Raji (cell line): ENCODE data around the gene OR52R1.

Experiments
- POLR2A ChIP-seq: IDR thresholded peaks from 2 replicates; pipeline ENCODE4 v1.6.1; 2011; ENCODE audit warnings: low read depth, low read length, control low read depth; ENCODE audit not compliant: insufficient read depth

Gene OR52R1

GRCh38 chr11:4804280-4804679 lies at the start of gene OR52R1:
Gene OR52R1 (minus strand): TSS chr11:4804380. CDS start chr11:4804380, 0 bp downstream.
- no peak for TF ChIP-seq POLR2A

DNA sequence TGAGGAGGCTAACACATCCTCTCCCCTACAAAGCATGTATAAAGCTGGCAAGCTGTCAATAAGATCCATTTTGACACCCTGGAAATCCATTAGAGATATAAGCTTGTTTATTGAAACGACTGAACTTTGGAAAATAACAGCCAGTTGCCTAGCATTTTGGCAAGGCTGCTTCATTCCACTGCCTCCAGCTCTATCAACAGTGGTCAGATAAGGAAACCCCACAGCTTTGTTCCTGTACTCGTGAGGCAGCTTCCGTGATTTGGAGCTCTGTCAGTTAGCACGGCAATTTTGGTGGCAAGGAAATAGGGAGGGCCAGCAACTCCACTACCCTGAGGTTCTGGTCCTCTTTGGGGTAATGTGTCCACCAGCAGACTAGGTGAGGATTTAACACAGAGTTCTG lies 46.9 kb upstream of the OR52R1 start:
- no peak for TF ChIP-seq POLR2A

DNA sequence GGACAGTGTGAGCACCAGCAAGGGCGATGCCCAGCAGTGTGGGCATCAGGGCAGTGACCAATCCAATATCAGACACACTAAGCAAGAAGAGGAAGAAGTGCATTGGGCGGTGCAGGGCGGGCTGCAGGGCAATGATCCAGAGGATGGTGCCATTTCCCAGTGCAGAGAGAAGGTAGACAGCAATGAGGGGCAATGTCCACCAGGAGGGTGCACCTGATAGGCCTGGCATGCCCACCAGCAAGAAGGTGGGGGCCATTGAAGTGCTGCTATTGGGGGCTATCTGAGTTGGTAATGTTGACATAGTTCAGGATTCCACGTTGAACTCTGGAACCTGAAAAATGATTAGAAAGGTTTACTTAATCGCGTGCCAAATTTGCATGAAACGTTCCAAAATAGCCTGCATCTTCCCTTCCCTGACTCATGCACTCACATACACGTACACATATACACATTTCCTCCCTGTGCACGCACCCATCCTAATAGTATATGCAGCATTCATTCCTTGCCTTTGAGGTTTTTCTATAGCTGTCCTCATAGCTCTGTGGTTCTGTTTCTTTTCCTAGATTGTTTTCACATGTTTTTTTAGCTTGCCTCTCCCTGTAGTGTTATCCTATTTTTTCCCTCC lies 44.8 kb upstream of the OR52R1 start, which contains the start of gene OR51S1:
Gene OR51S1, minus strand, starts transcription at position 301 of the 625 bp plus-strand sequence. Its CDS starts 0 bp downstream, at position 301.
- TF ChIP-seq POLR2A: no peak

DNA sequence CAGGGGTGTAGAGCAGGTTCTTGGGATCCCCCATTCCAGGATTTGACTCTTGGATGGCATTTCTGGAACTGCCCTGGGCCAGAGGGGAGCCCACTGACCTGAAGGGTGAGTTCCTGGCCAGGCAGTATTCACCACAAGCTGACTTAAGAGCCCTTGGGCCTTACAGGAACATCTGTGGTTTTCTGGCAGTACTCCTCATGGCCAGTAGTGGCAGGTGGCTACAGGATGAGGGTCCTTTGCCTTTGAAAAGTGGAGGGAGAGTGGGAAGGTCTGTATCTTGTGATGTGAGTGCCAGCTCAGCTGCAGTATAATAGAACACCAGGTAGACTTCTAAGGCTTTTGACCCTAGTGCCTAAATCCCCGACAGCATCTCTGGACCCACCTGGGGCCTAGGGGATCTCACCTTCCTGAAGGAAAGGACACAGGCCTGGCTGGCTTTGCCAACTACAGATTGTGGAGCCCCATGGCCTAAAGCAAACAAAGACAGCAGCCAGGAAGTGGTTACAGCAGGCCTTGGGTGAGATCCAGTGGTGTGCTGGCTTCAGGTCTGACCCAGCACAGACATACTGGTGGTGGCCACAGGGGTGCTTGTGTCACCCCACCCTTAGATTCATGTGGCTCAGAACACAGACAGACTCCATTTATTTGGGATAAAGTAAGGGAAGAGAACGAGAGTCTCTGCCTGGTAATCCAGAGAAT lies 35.8 kb upstream of the OR52R1 start:
- TF ChIP-seq POLR2A: no peak

- no peak for TF ChIP-seq POLR2A
Observed at GRCh38 chr11:4830909-4831308, 26.7 kb upstream of the OR52R1 start.

- TF ChIP-seq POLR2A: no peak
Observed at GRCh38 chr11:4830346-4830745, 26.2 kb upstream of the OR52R1 start.

DNA sequence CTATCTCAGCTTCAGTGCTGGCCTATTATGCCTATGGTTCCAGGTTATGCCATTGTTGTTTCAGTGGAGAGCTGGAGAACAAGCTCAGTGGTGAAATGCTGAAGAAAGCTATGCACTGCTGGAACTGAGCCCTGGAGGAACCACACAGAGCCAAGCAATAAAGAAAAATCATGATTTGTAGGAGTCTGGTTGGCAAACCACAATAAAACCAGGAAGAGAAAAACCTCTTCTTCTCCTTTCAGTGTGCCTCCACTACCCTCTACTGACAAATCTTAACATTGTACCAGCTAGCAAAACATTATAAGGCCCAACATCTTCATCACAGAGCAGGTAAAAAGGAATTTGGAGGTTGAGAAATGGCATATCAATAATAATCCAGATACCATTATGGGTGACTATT lies 22.2 kb upstream of the OR52R1 start:
- TF ChIP-seq POLR2A: no peak

DNA sequence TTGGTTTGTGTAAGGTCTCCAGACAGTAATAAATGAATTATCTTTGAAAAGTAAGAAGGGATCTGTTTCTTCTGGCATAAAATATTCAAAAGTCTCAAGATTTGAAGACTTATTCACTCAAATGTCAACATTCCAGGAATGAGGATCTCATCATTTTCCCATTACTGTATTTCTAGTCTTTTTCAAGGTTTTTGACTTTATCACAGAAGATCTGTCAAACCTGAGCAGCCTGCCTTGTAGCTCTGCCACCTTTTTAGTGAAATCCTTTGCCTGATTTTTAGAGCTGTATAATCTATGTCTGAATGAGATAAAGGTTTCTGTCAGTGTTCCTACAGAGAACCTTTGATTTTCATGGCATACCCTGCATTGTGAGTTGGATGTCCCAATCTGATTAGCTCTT lies 21.0 kb upstream of the OR52R1 start:
- TF ChIP-seq POLR2A: no peak

DNA sequence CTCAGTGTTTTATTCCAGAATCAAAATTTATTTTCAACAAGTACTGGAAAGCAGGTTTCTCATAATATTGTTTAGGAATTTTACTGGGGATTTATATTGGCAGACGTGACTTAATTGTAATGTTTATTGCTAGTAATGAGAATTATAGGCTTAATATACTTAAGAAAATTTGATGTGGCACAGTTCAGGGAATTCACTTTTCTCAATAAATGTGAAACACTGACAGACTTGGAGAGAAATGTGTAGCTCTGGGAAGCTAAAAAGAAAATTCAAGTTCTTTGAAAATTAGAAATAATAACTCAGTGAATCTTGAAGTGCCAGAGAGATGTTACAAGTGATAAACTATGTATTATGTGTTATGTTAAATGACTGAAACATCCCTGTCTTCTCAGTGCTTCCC lies 16.8 kb upstream of the OR52R1 start, which contains the start of gene OR51F2:
Gene OR51F2, plus strand, starts transcription at position 301 of the 400 bp plus-strand sequence. CDS start 101 bp downstream, outside the sequence.
- TF ChIP-seq POLR2A: no peak

- TF ChIP-seq POLR2A: no peak
Observed at GRCh38 chr11:4809246-4809645, 5.1 kb upstream of the OR52R1 start.

GRCh38 chr11:4808476-4808875 lies 4.3 kb upstream of the OR52R1 start:
- TF ChIP-seq POLR2A: no peak

- no peak for TF ChIP-seq POLR2A
Observed at GRCh38 chr11:4798427-4799183, 5.6 kb downstream of the OR52R1 start.

DNA sequence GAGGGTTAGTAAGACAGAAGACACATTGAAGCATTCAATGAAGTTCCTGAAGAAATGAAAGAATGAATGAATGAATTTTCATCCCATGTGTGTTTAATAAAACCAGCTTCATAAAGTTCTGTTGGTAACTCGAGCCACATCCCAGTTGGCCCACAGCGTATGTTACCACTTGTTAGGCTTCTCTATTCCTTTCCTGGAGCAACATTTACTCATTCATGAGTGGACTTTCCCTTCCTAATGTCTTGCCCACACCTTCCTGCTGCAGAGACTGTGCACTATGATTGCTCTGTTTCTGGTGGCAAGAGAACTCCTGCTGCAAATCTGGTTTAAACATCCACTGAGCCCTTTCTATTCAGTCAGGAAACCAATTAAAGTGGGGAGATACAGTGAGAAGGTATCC lies 7.0 kb downstream of the OR52R1 start:
- no peak for TF ChIP-seq POLR2A

- TF ChIP-seq POLR2A: no peak
Observed at GRCh38 chr11:4782454-4782853, 21.7 kb downstream of the OR52R1 start.

DNA sequence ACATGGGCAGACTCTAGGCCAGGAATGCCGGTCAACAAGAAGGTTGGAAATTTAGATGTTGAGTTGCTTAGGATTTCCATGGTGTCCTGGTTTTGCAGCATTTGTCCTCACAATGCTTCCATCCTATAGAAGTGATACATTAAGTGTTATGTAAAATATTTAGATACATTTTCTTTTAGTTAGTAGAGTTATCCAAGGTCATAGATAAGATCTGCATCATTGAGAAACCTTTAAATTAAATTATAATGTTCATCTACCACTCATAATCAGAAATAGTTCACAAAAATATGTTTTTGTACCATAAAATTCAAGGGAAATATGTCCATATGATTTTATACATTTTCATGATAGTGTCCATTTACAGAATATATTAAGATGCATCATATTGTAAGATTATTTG lies 34.3 kb downstream of the OR52R1 start, which contains the start of gene OR51F1:
Gene OR51F1, minus strand, starts transcription at position 101 of the 400 bp plus-strand sequence. Its CDS starts 0 bp downstream, at position 101.
- no peak for TF ChIP-seq POLR2A

DNA sequence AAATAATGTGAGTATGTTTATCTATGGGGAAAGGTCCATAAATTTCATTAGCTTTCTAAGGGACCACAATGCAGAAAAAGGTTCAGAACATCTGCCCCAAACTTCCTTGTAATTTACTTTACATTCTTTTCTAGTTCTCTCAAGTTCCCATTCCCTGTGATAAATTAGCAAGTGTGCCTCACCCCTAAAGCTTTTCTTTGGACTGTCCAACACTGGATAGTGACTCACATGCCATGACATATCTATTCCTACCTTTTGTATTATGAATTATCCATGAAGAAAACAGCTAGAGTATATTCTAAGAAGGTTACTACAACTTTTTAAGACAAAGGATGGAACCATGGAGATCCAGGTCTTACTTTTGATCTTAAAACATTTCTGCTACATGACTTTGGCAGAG lies 36.1 kb downstream of the OR52R1 start:
- no peak for TF ChIP-seq POLR2A

GRCh38 chr11:4766420-4767043 lies 37.6 kb downstream of the OR52R1 start:
- TF ChIP-seq POLR2A: no peak
